WTC11 (cell line): Measurements from ENCODE around the gene ZRANB1.

ENCODE experiments used
- JUN ChIP-seq: sonication (generic); formaldehyde crosslinking; IDR thresholded peaks from 2 replicates; pipeline ENCODE4 v1.8.0; 2023; ENCODE audit warnings: mild to moderate bottlenecking, missing genetic modification reagents
- MYBL2 ChIP-seq: sonication (generic); formaldehyde crosslinking; IDR thresholded peaks from 2 replicates; pipeline ENCODE4 v1.8.1; 2023; ENCODE audit warnings: mild to moderate bottlenecking, moderate library complexity, missing genetic modification reagents
- RELA ChIP-seq: sonication (generic); formaldehyde crosslinking; IDR thresholded peaks from 2 replicates; pipeline ENCODE4 v1.8.1; 2022; ENCODE audit warnings: missing genetic modification reagents, mild to moderate bottlenecking, borderline replicate concordance
- USF1 ChIP-seq: sonication (generic); formaldehyde crosslinking; IDR thresholded peaks from 2 replicates; pipeline ENCODE4 v1.8.0; 2022; ENCODE audit warnings: mild to moderate bottlenecking, missing genetic modification reagents
- TF ChIP-seq, protein P1 (sequence below): sonication (generic); formaldehyde crosslinking; IDR thresholded peaks from 2 replicates; pipeline ENCODE4 v1.8.1; 2022; ENCODE audit warnings: mild to moderate bottlenecking, missing genetic modification reagents, moderate library complexity, borderline replicate concordance
- TF ChIP-seq, protein P2 (sequence below): fragments of 200-600 bp; IDR thresholded peaks from 2 replicates; pipeline ENCODE4 v1.8.0; 2022; ENCODE audit warnings: antibody characterized with exemption
- TF ChIP-seq, protein P3 (sequence below): sonication (generic); formaldehyde crosslinking; IDR thresholded peaks from 2 replicates; pipeline ENCODE4 v1.8.1; 2023; ENCODE audit warnings: mild to moderate bottlenecking, missing genetic modification reagents
- TF ChIP-seq, protein P4 (sequence below): sonication (generic); formaldehyde crosslinking; IDR thresholded peaks from 2 replicates; pipeline ENCODE4 v1.8.1; 2023; ENCODE audit warnings: mild to moderate bottlenecking, missing genetic modification reagents, moderate library complexity

- TF ChIP-seq, protein P1, sequence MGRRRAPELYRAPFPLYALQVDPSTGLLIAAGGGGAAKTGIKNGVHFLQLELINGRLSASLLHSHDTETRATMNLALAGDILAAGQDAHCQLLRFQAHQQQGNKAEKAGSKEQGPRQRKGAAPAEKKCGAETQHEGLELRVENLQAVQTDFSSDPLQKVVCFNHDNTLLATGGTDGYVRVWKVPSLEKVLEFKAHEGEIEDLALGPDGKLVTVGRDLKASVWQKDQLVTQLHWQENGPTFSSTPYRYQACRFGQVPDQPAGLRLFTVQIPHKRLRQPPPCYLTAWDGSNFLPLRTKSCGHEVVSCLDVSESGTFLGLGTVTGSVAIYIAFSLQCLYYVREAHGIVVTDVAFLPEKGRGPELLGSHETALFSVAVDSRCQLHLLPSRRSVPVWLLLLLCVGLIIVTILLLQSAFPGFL (CRISPR knock-in tag): no peak
- TF ChIP-seq, protein P2, sequence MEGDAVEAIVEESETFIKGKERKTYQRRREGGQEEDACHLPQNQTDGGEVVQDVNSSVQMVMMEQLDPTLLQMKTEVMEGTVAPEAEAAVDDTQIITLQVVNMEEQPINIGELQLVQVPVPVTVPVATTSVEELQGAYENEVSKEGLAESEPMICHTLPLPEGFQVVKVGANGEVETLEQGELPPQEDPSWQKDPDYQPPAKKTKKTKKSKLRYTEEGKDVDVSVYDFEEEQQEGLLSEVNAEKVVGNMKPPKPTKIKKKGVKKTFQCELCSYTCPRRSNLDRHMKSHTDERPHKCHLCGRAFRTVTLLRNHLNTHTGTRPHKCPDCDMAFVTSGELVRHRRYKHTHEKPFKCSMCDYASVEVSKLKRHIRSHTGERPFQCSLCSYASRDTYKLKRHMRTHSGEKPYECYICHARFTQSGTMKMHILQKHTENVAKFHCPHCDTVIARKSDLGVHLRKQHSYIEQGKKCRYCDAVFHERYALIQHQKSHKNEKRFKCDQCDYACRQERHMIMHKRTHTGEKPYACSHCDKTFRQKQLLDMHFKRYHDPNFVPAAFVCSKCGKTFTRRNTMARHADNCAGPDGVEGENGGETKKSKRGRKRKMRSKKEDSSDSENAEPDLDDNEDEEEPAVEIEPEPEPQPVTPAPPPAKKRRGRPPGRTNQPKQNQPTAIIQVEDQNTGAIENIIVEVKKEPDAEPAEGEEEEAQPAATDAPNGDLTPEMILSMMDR: no peak
- TF ChIP-seq, protein P3, sequence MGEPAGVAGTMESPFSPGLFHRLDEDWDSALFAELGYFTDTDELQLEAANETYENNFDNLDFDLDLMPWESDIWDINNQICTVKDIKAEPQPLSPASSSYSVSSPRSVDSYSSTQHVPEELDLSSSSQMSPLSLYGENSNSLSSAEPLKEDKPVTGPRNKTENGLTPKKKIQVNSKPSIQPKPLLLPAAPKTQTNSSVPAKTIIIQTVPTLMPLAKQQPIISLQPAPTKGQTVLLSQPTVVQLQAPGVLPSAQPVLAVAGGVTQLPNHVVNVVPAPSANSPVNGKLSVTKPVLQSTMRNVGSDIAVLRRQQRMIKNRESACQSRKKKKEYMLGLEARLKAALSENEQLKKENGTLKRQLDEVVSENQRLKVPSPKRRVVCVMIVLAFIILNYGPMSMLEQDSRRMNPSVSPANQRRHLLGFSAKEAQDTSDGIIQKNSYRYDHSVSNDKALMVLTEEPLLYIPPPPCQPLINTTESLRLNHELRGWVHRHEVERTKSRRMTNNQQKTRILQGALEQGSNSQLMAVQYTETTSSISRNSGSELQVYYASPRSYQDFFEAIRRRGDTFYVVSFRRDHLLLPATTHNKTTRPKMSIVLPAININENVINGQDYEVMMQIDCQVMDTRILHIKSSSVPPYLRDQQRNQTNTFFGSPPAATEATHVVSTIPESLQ (CRISPR knock-in tag): no peak
- TF ChIP-seq JUN (CRISPR knock-in tag) (no peak), MYBL2 (CRISPR knock-in tag) (no peak), USF1 (CRISPR knock-in tag) (no peak), RELA (CRISPR knock-in tag) (no peak)
- TF ChIP-seq, protein P4, sequence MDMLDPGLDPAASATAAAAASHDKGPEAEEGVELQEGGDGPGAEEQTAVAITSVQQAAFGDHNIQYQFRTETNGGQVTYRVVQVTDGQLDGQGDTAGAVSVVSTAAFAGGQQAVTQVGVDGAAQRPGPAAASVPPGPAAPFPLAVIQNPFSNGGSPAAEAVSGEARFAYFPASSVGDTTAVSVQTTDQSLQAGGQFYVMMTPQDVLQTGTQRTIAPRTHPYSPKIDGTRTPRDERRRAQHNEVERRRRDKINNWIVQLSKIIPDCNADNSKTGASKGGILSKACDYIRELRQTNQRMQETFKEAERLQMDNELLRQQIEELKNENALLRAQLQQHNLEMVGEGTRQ: no peak
Observed at GRCh38 chr10:124904796-124905195, 37.1 kb upstream of the ZRANB1 start.
